HepG2 (cell line): ENCODE results near the gene ELP5. TPM values are rescaled to one million over a fixed set of nuclear protein-coding genes. Genes with fewer than 3 reads are reported as not detected.

Experiments
- ARNT2 ChIP-seq: sonication (generic); formaldehyde crosslinking; IDR thresholded peaks from 2 replicates; pipeline ENCODE4 v1.8.0; 2022; ENCODE audit warnings: mild to moderate bottlenecking, low read depth, missing genetic modification reagents, moderate library complexity
- MEIS2 ChIP-seq: sonication (generic); formaldehyde crosslinking; IDR thresholded peaks from 2 replicates; pipeline ENCODE4 v1.9.0; 2021; ENCODE audit warnings: mild to moderate bottlenecking, missing genetic modification reagents
- NFATC3 ChIP-seq: sonication (generic); formaldehyde crosslinking; IDR thresholded peaks from 2 replicates; pipeline ENCODE4 v1.5.1; 2020; ENCODE audit warnings: mild to moderate bottlenecking, missing genetic modification reagents
- SNRNP70 ChIP-seq: fragments of 200-400 bp; formaldehyde crosslinking; IDR thresholded peaks from 2 replicates; pipeline ENCODE4 v1.6.1; 2017; ENCODE audit warnings: mild to moderate bottlenecking, low read depth, low read length, moderate library complexity
- ZNF124 ChIP-seq: sonication (generic); formaldehyde crosslinking; IDR thresholded peaks from 2 replicates; pipeline ENCODE4 v1.4.0; 2020; ENCODE audit warnings: missing genetic modification reagents
- ZNF30 ChIP-seq: sonication (generic); formaldehyde crosslinking; IDR thresholded peaks from 2 replicates; pipeline ENCODE4 v1.5.0; 2020; ENCODE audit warnings: mild to moderate bottlenecking, missing genetic modification reagents
- ZNF343 ChIP-seq: sonication (generic); formaldehyde crosslinking; IDR thresholded peaks from 2 replicates; pipeline ENCODE4 v1.4.0; 2020; ENCODE audit warnings: mild to moderate bottlenecking, missing genetic modification reagents
- polyA plus RNA-seq, 8 experiments: library from polyadenylated mRNA; depleted of rRNA in 3 of 8; stranded (reverse) in 7 of 8; unstranded in 1 of 8; fragments of >200 nt; fragmentation: Illumina TruSeq in 4 of 8; extraction: Trizol in 4 of 8; gene quantifications; 2 replicates each; pipeline versions ENCODE4 v1.2.1 to v1.2.3, GENCODE V29; 2011 to 2016; ENCODE audit warnings: low read depth in 4 of 8, missing spikeins in 1 of 8, mixed read lengths in 1 of 8; ENCODE audit not compliant: insufficient read depth in 1 of 8
- total RNA-seq, 5 experiments: library from RNA; depleted of rRNA; stranded (reverse); fragments of >200 nt; fragmentation: Illumina TruSeq; extraction: Trizol; gene quantifications; 2 replicates each; pipeline ENCODE4 v1.2.3, GENCODE V29; 2016; ENCODE audit warnings: low read depth in 1 of 5
- TF ChIP-seq, protein P1 (sequence below): sonication (generic); formaldehyde crosslinking; IDR thresholded peaks from 2 replicates; pipeline ENCODE4 v1.8.0; 2022; ENCODE audit warnings: mild to moderate bottlenecking, missing genetic modification reagents, moderate library complexity
- TF ChIP-seq, protein P2 (sequence below): sonication (generic); formaldehyde crosslinking; IDR thresholded peaks from 2 replicates; pipeline ENCODE4 v1.5.1; 2020; ENCODE audit warnings: missing genetic modification reagents, mild to moderate bottlenecking, borderline replicate concordance
- TF ChIP-seq, protein P3 (sequence below): IDR thresholded peaks from 2 replicates; pipeline ENCODE4 v1.6.1; 2016; ENCODE audit warnings: low read depth
- TF ChIP-seq, protein P4 (sequence below): sonication (generic); formaldehyde crosslinking; IDR thresholded peaks from 2 replicates; pipeline ENCODE4 v1.8.0; 2022; ENCODE audit warnings: missing genetic modification reagents, mild to moderate bottlenecking, borderline replicate concordance

Gene ELP5
- total and polyA plus RNA-seq, 2 of the 13 experiments (the other 11 are each of a cell fraction or from before 2014, with no cell fraction given): 67.6 to 69.8 TPM

DNA sequence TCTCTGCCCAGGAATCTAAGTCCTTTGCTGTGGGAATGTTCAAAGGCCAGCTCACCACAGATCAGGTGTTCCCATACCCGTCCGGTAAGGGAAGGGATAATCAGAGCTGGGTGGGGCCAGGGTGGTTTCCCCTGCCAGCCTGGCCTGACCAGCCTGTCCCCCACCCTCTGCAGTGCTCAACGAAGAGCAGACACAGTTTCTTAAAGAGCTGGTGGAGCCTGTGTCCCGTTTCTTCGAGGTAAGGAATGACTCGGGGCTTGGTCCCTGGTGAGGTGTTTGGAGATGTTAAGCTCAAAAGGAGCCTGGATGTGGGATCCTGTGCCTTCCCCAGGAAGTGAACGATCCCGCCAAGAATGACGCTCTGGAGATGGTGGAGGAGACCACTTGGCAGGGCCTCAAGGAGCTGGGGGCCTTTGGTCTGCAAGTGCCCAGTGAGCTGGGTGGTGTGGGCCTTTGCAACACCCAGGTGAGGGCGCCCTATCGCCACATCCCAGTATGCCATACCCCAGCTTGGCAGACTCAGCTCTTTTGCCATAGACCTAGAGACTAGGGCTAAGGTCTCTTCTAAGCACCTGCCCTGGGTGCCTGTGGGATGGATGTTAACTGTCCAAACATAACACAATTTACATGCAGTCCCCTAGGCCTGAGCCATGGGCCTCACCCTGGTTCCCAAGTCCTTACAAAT is 31.3 kb upstream of the ELP5 start (continued):
- TF ChIP-seq, protein P1, sequence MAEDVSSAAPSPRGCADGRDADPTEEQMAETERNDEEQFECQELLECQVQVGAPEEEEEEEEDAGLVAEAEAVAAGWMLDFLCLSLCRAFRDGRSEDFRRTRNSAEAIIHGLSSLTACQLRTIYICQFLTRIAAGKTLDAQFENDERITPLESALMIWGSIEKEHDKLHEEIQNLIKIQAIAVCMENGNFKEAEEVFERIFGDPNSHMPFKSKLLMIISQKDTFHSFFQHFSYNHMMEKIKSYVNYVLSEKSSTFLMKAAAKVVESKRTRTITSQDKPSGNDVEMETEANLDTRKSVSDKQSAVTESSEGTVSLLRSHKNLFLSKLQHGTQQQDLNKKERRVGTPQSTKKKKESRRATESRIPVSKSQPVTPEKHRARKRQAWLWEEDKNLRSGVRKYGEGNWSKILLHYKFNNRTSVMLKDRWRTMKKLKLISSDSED: no peak
- TF ChIP-seq ZNF124 (CRISPR knock-in tag) (no peak), SNRNP70 (no peak), NFATC3 (no peak), ARNT2 (CRISPR knock-in tag) (no peak), MEIS2 (CRISPR knock-in tag) (0 out of 2 replicates have a peak, but pooled peaks have one; percentile 43), ZNF30 (CRISPR knock-in tag) (0 out of 2 replicates have a peak, but pooled peaks have one; percentile 23), ZNF343 (CRISPR knock-in tag) (no peak)
- TF ChIP-seq, protein P2, sequence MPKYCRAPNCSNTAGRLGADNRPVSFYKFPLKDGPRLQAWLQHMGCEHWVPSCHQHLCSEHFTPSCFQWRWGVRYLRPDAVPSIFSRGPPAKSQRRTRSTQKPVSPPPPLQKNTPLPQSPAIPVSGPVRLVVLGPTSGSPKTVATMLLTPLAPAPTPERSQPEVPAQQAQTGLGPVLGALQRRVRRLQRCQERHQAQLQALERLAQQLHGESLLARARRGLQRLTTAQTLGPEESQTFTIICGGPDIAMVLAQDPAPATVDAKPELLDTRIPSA (CRISPR knock-in tag): no peak
- TF ChIP-seq, protein P3, sequence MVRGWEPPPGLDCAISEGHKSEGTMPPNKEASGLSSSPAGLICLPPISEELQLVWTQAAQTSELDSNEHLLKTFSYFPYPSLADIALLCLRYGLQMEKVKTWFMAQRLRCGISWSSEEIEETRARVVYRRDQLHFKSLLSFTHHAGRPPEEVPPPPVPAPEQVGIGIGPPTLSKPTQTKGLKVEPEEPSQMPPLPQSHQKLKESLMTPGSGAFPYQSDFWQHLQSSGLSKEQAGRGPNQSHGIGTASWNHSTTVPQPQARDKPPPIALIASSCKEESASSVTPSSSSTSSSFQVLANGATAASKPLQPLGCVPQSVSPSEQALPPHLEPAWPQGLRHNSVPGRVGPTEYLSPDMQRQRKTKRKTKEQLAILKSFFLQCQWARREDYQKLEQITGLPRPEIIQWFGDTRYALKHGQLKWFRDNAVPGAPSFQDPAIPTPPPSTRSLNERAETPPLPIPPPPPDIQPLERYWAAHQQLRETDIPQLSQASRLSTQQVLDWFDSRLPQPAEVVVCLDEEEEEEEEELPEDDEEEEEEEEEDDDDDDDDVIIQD (CRISPR knock-in tag): no peak
- TF ChIP-seq, protein P4, sequence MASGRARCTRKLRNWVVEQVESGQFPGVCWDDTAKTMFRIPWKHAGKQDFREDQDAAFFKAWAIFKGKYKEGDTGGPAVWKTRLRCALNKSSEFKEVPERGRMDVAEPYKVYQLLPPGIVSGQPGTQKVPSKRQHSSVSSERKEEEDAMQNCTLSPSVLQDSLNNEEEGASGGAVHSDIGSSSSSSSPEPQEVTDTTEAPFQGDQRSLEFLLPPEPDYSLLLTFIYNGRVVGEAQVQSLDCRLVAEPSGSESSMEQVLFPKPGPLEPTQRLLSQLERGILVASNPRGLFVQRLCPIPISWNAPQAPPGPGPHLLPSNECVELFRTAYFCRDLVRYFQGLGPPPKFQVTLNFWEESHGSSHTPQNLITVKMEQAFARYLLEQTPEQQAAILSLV: no peak
